GM12878 (cell line): ENCODE results near the gene LHFPL2.

Experiments used
- CHD4 ChIP-seq: fragments of 200-600 bp; sonication (generic); IDR thresholded peaks from 2 replicates; pipeline ENCODE4 v1.6.1; 2016; ENCODE audit warnings: mild to moderate bottlenecking
- EP300 ChIP-seq, 2 experiments: fragments of 150-350 bp in 1 of 2; IDR thresholded peaks; 2 replicates each; pipeline ENCODE4 v1.6.1; 2011 to 2012; ENCODE audit warnings: low read depth in 2 of 2, low read length in 2 of 2, borderline replicate concordance in 1 of 2, improper control_type of control experiment in 1 of 2, inconsistent platforms in 1 of 2; ENCODE audit not compliant: control insufficient read depth in 1 of 2
- HDAC2 ChIP-seq: fragments of 200-600 bp; sonication (generic); IDR thresholded peaks from 2 replicates; pipeline ENCODE4 v1.6.1; 2017
- NFXL1 ChIP-seq: fragments of 450-650 bp; IDR thresholded peaks from 2 replicates; pipeline ENCODE4 v1.6.1; 2017; ENCODE audit warnings: antibody characterized with exemption, mild to moderate bottlenecking, borderline replicate concordance
- POLR2AphosphoS5 ChIP-seq: IDR thresholded peaks from 2 replicates; pipeline ENCODE4 v1.6.1; 2011; ENCODE audit warnings: mild to moderate bottlenecking, low read length, inconsistent platforms
- SRF ChIP-seq, 2 experiments: IDR thresholded peaks; 2 replicates each; pipeline ENCODE4 v1.6.1; 2011; ENCODE audit warnings: low read depth in 2 of 2, low read length in 2 of 2, mild to moderate bottlenecking in 1 of 2, moderate library complexity in 1 of 2

GRCh38 chr5:78543292-78543691 is 105.3 kb downstream of the LHFPL2 start:
- TF ChIP-seq NFXL1, result no peak
- no peak for TF ChIP-seq SRF (IDR thresholded peaks at IDR 0.05; ENCODE audit: low read depth in 2 of 2, low read length in 2 of 2)
- TF ChIP-seq POLR2AphosphoS5, result no peak
- TF ChIP-seq HDAC2, result no peak
- no peak for TF ChIP-seq CHD4
- no peak for TF ChIP-seq EP300 (IDR thresholded peaks at IDR 0.05; ENCODE audit: borderline replicate concordance in 1 of 2, control insufficient read depth in 1 of 2, low read depth in 2 of 2, low read length in 2 of 2)
